Liver (tissue), 9 donors: Measurements from ENCODE around the gene FAM234B. TPM values are rescaled to one million over a fixed set of nuclear protein-coding genes. Genes with fewer than 3 reads are reported as not detected.

Source experiments
- DNase-seq: peaks from one replicate; pipeline ENCODE4 v3.0.0-alpha.2; 2017; ENCODE audit warnings: low spot score
- H3K27ac ChIP-seq, 2 donors: one replicate each; pipeline ENCODE4 v1.7.0; 2013; ENCODE audit warnings: inconsistent platforms in 2 of 2, low read length in 2 of 2, control low read depth in 1 of 2, low read depth in 1 of 2, mild to moderate bottlenecking in 1 of 2
- H3K27me3 ChIP-seq, 4 donors: one replicate each; pipeline versions ENCODE4 v1.6.1 to v1.7.0; 2013; ENCODE audit warnings: low read length in 3 of 4, inconsistent platforms in 1 of 4, mild to moderate bottlenecking in 1 of 4, moderate library complexity in 1 of 4; ENCODE audit not compliant: control insufficient read depth in 4 of 4, insufficient read depth in 4 of 4
- H3K36me3 ChIP-seq, 4 donors: one replicate each; pipeline versions ENCODE4 v1.6.1 to v1.7.0; 2013; ENCODE audit warnings: low read length in 3 of 4, mild to moderate bottlenecking in 3 of 4, low read depth in 1 of 4, moderate library complexity in 1 of 4; ENCODE audit not compliant: control insufficient read depth in 4 of 4, insufficient read depth in 3 of 4
- H3K4me1 ChIP-seq, 4 donors: one replicate each; pipeline versions ENCODE4 v1.6.1 to v1.7.0; 2013; ENCODE audit warnings: low read length in 3 of 4, mild to moderate bottlenecking in 3 of 4, moderate library complexity in 1 of 4; ENCODE audit not compliant: control insufficient read depth in 4 of 4, insufficient read depth in 4 of 4
- H3K4me3 ChIP-seq, 3 donors: one replicate each; pipeline versions ENCODE4 v1.6.1 to v1.7.0; 2013; ENCODE audit warnings: low read length in 3 of 3, control low read depth in 1 of 3, low read depth in 1 of 3, mild to moderate bottlenecking in 1 of 3
- H3K9ac ChIP-seq, 2 donors: one replicate each; pipeline ENCODE4 v1.7.0; 2013; ENCODE audit warnings: low read length in 2 of 2, mild to moderate bottlenecking in 2 of 2, moderate library complexity in 2 of 2, control low read depth in 1 of 2, low read depth in 1 of 2
- H3K9me3 ChIP-seq, 4 donors: one replicate each; pipeline versions ENCODE4 v1.6.1 to v1.7.0; 2013; ENCODE audit warnings: low read length in 3 of 4; ENCODE audit not compliant: control insufficient read depth in 4 of 4
- ATF3 ChIP-seq: IDR thresholded peaks from 2 replicates; pipeline ENCODE4 v1.6.1; 2016; ENCODE audit warnings: antibody characterized with exemption
- EGR1 ChIP-seq, 2 donors: IDR thresholded peaks; 2 replicates each; pipeline ENCODE4 v1.6.1; 2016 to 2018; ENCODE audit warnings: antibody characterized with exemption in 2 of 2, low read depth in 2 of 2
- FOXA1 ChIP-seq: IDR thresholded peaks from 2 replicates; pipeline ENCODE4 v1.6.1; 2016; ENCODE audit warnings: antibody characterized with exemption
- FOXA2 ChIP-seq: IDR thresholded peaks from 2 replicates; pipeline ENCODE4 v1.6.1; 2016; ENCODE audit warnings: antibody characterized with exemption
- GABPA ChIP-seq, 2 donors: IDR thresholded peaks in 1 of 2; conservative IDR thresholded peaks in 1 of 2; 2 replicates each; pipeline ENCODE4 v1.6.1; 2016; ENCODE audit warnings: antibody characterized with exemption in 2 of 2, mild to moderate bottlenecking in 1 of 2, moderate library complexity in 1 of 2
- HNF4A ChIP-seq, 2 donors: conservative IDR thresholded peaks; 2 replicates each; pipeline ENCODE4 v1.6.1; 2016; ENCODE audit warnings: antibody characterized with exemption in 2 of 2, mild to moderate bottlenecking in 2 of 2
- HNF4G ChIP-seq: IDR thresholded peaks from 2 replicates; pipeline ENCODE4 v1.6.1; 2016; ENCODE audit warnings: antibody characterized with exemption
- JUND ChIP-seq, 2 donors: IDR thresholded peaks; 2 replicates each; pipeline ENCODE4 v1.6.1; 2016; ENCODE audit warnings: antibody characterized with exemption in 2 of 2
- NR2F2 ChIP-seq: IDR thresholded peaks from 2 replicates; pipeline ENCODE4 v1.6.1; 2016; ENCODE audit warnings: antibody characterized with exemption
- RAD21 ChIP-seq, 2 donors: IDR thresholded peaks; 2 replicates each; pipeline ENCODE4 v1.6.1; 2016; ENCODE audit warnings: antibody characterized with exemption in 2 of 2, mild to moderate bottlenecking in 2 of 2
- REST ChIP-seq: IDR thresholded peaks from 2 replicates; pipeline ENCODE4 v1.6.1; 2016; ENCODE audit warnings: antibody characterized with exemption, mild to moderate bottlenecking
- RXRA ChIP-seq, 2 donors: IDR thresholded peaks; 2 replicates each; pipeline ENCODE4 v1.6.1; 2017 to 2018; ENCODE audit warnings: antibody characterized with exemption in 2 of 2, mild to moderate bottlenecking in 1 of 2
- SP1 ChIP-seq: IDR thresholded peaks from 2 replicates; pipeline ENCODE4 v1.6.1; 2018; ENCODE audit warnings: antibody characterized with exemption, mild to moderate bottlenecking
- TAF1 ChIP-seq: conservative IDR thresholded peaks from 2 replicates; pipeline ENCODE4 v1.6.1; 2016; ENCODE audit warnings: antibody characterized with exemption, mild to moderate bottlenecking
- YY1 ChIP-seq: IDR thresholded peaks from 2 replicates; pipeline ENCODE4 v1.6.1; 2016; ENCODE audit warnings: antibody characterized with exemption, mild to moderate bottlenecking
- ZBTB33 ChIP-seq: IDR thresholded peaks from 2 replicates; pipeline ENCODE4 v1.6.1; 2016; ENCODE audit warnings: antibody characterized with exemption
- WGBS: extraction: QIAGEN DNeasy Blood & Tissue Kit; methylation state at CpG from one replicate; pipeline ENCODE4 v1.1.7; 2013; 5-methylcytosine and 5-hydroxymethylcytosine counted together
- polyA plus RNA-seq, 2 donors: library from polyadenylated mRNA; stranded (reverse) in 1 of 2; unstranded in 1 of 2; fragments of 200-250 nt in 1 of 2; fragments of >200 nt in 1 of 2; fragmentation: Nextera tagmentation in 1 of 2; extraction: Ambion mirVana in 1 of 2; gene quantifications; one replicate each; pipeline versions ENCODE4 v1.2.1 to v1.2.3, GENCODE V29; 2013 to 2015
- total RNA-seq, 2 donors: library from RNA; depleted of rRNA; stranded (reverse); fragments of >200 nt; gene quantifications; one replicate each; pipeline ENCODE4 v1.2.3, GENCODE V29; 2014
- TF ChIP-seq, protein P1 (sequence below): IDR thresholded peaks from 2 replicates; pipeline ENCODE4 v1.6.1; 2016; ENCODE audit warnings: antibody characterized with exemption
- TF ChIP-seq, protein P2 (sequence below): fragments of 150-350 bp; IDR thresholded peaks from 2 replicates; pipeline ENCODE4 v1.5.1; 2017; ENCODE audit warnings: improper control_type of control experiment, low read depth, low read length; ENCODE audit not compliant: missing input control
- donor health status: healthy.
- donor health status: healthy.
- donor health status: healthy.
- donor health status: healthy.
- donor health status: healthy.

FAM234B gene
- total and polyA plus RNA-seq, 4 donors = 1.7 to 8.0 (median 3.2) TPM

- DNase-seq = peak; percentile 74
- peaks cover 0 to 13% (median 5%) of the 10 kb centered on the region in 4 donors for H3K4me1 ChIP-seq
- TF ChIP-seq NR2F2 = no peak
- peak in 1 of 2 donors; percentile 39 for TF ChIP-seq RAD21 (IDR thresholded peaks at IDR 0.05)
- TF ChIP-seq, protein P1, sequence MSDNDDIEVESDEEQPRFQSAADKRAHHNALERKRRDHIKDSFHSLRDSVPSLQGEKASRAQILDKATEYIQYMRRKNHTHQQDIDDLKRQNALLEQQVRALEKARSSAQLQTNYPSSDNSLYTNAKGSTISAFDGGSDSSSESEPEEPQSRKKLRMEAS = no peak
- no peak for TF ChIP-seq HNF4A (conservative IDR thresholded peaks at IDR 0.05)
- no peak for TF ChIP-seq ATF3
- no peak for TF ChIP-seq FOXA2
- TF ChIP-seq YY1 = no peak
- no peak for TF ChIP-seq FOXA1
- H3K36me3 ChIP-seq = no peaks in the 10 kb centered on the region
- no peaks in the 10 kb centered on the region for H3K9me3 ChIP-seq
- peak overlapping the region; percentile 21 to 69 for H3K9ac ChIP-seq
- WGBS = 5% methylated on average over 79 of the region's 79 CpGs
- H3K4me3 ChIP-seq = peak overlapping the region; percentile 10 to 69 (median 45)
- no peaks in the 10 kb centered on the region for H3K27me3 ChIP-seq
- peak overlapping the region; percentile 74 to 81 for H3K27ac ChIP-seq
Observed at GRCh38 chr12:13100882-13101769, 56.9 kb downstream of the FAM234B start.

GRCh38 chr12:13101821-13102375, 57.7 kb downstream of the FAM234B start:
- no peak overlapping the region for H3K4me3 ChIP-seq
- peak overlapping the region; percentile 51 to 81 for H3K27ac ChIP-seq
- 60% methylated on average over 10 of the region's 10 CpGs for WGBS

More at GRCh38 chr12:13101821-13102375, 57.7 kb downstream of the FAM234B start:
- Histone ChIP-seq H3K9me3 (no peaks in the 10 kb centered on the region), H3K27me3 (no peaks in the 10 kb centered on the region), H3K9ac (peak overlapping the region in 1 of 2 donors; percentile 69), H3K36me3 (no peaks in the 10 kb centered on the region), H3K4me1 (peaks cover 0 to 13% (median 5%) of the 10 kb centered on the region in 4 donors)
- TF ChIP-seq EGR1 (IDR thresholded peaks at IDR 0.05; ENCODE audit: low read depth in 2 of 2) = no peak
- TF ChIP-seq FOXA1 = no peak
- no peak for TF ChIP-seq TAF1
- TF ChIP-seq, protein P1 = no peak
- TF ChIP-seq YY1 = no peak
- no peak for TF ChIP-seq FOXA2
- TF ChIP-seq, protein P2, sequence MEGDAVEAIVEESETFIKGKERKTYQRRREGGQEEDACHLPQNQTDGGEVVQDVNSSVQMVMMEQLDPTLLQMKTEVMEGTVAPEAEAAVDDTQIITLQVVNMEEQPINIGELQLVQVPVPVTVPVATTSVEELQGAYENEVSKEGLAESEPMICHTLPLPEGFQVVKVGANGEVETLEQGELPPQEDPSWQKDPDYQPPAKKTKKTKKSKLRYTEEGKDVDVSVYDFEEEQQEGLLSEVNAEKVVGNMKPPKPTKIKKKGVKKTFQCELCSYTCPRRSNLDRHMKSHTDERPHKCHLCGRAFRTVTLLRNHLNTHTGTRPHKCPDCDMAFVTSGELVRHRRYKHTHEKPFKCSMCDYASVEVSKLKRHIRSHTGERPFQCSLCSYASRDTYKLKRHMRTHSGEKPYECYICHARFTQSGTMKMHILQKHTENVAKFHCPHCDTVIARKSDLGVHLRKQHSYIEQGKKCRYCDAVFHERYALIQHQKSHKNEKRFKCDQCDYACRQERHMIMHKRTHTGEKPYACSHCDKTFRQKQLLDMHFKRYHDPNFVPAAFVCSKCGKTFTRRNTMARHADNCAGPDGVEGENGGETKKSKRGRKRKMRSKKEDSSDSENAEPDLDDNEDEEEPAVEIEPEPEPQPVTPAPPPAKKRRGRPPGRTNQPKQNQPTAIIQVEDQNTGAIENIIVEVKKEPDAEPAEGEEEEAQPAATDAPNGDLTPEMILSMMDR = no peak
- TF ChIP-seq SP1 = no peak
- TF ChIP-seq REST = no peak
- no peak for TF ChIP-seq NR2F2
- no peak for TF ChIP-seq GABPA (IDR thresholded peaks at IDR 0.05 in 1 of 2, conservative IDR thresholded peaks at IDR 0.05 in 1 of 2)
- no peak for TF ChIP-seq HNF4G
- no peak for TF ChIP-seq ZBTB33
- no peak for TF ChIP-seq RXRA (IDR thresholded peaks at IDR 0.05)
- TF ChIP-seq HNF4A (conservative IDR thresholded peaks at IDR 0.05) = no peak
- TF ChIP-seq RAD21 (IDR thresholded peaks at IDR 0.05) = no peak
- TF ChIP-seq JUND (IDR thresholded peaks at IDR 0.05) = no peak
- no peak for TF ChIP-seq ATF3
- no peak for DNase-seq
